ENCODE data around the gene ITPRIP. TPM values are rescaled to one million over a fixed set of nuclear protein-coding genes. Genes with fewer than 3 reads are reported as not detected.
A peak's percentile ranks its signal among the peaks of the same experiment; 100 is the strongest.

Gene ITPRIP, protein sequence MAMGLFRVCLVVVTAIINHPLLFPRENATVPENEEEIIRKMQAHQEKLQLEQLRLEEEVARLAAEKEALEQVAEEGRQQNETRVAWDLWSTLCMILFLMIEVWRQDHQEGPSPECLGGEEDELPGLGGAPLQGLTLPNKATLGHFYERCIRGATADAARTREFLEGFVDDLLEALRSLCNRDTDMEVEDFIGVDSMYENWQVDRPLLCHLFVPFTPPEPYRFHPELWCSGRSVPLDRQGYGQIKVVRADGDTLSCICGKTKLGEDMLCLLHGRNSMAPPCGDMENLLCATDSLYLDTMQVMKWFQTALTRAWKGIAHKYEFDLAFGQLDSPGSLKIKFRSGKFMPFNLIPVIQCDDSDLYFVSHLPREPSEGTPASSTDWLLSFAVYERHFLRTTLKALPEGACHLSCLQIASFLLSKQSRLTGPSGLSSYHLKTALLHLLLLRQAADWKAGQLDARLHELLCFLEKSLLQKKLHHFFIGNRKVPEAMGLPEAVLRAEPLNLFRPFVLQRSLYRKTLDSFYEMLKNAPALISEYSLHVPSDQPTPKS
- 24.4 and 33.6 TPM in 2 replicates for polyA plus RNA-seq (2011; rRNA removed)
- polyA minus RNA-seq (2011; rRNA and poly(A)+ RNA removed): 25.3 and 28.0 TPM in 2 replicates

DNA sequence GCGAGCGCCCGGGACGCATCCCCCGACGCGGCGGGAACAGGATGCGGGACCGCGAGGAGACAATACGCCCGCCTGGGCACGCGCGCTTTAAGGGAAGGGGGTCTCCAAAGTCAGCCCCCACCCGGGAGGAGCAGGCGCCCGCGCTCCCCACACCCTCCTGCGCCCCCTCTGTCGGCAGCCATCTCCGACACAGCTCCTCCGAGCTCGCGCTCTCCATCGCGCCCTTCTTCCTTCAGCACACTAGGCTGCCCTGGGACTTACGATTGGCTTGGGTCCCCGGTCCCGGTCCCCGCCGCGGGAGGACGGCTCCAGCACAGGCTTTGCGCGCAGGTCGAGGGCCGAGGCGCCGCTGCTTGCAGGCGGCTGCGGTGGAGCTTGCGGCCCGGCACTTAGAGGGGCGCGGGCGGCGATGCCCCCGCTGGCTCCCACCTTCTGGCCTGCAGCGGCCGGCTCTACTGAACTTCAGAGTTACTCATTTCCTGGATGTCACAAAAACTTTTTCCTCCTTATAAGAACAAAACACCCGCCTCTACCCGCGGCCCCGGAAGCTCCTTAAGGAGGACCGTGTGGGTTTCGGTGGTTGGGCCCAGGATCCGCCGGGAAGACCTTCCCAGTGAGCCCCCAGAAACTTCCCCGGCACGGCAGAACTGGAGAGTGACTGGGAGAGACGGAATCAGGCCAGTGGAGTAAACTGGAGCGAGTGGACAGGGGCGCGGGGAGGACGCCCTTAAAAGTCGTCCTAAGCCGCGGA lies at the start of gene ITPRIP:
ITPRIP (minus strand) TSS at position 481 of the 751 bp plus-strand sequence. CDS start 22,414 bp downstream, outside the sequence.
- CTCF ChIA-PET: interaction anchor here (0.6 to 4.9 kb wide), 14 partner anchors 13 to 68 kb away, joined by 3 to 32 read pairs (median 4); no protein-coding TSS in a partner anchor
- Histone ChIP-seq H3K27me3 (ENCODE audit: control insufficient read depth, insufficient read depth, low read length) (no peaks in the 10 kb centered on the region), H3K36me3 (ENCODE audit: control insufficient read depth, insufficient read depth, low read length) (peaks cover 7% of the 10 kb centered on the region; the same call in 1 of the 2 replicates), H3K4me3 (ENCODE audit: low read depth, low read length) (peak within 1 kb of the TSS; percentile 87)
- POLR2A ChIA-PET: interaction anchor here (0.6 to 1.2 kb wide), 3 partner anchors 17 to 64 kb away, joined by 3 to 4 read pairs (median 4); no protein-coding TSS in a partner anchor
- DNase-seq (ENCODE audit: low read depth): peak; percentile 56
- TF ChIP-seq, protein P1, sequence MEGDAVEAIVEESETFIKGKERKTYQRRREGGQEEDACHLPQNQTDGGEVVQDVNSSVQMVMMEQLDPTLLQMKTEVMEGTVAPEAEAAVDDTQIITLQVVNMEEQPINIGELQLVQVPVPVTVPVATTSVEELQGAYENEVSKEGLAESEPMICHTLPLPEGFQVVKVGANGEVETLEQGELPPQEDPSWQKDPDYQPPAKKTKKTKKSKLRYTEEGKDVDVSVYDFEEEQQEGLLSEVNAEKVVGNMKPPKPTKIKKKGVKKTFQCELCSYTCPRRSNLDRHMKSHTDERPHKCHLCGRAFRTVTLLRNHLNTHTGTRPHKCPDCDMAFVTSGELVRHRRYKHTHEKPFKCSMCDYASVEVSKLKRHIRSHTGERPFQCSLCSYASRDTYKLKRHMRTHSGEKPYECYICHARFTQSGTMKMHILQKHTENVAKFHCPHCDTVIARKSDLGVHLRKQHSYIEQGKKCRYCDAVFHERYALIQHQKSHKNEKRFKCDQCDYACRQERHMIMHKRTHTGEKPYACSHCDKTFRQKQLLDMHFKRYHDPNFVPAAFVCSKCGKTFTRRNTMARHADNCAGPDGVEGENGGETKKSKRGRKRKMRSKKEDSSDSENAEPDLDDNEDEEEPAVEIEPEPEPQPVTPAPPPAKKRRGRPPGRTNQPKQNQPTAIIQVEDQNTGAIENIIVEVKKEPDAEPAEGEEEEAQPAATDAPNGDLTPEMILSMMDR (IDR thresholded peaks at IDR 0.05; ENCODE audit: insufficient read depth, low read depth, low read length): peak; percentile 30

DNA sequence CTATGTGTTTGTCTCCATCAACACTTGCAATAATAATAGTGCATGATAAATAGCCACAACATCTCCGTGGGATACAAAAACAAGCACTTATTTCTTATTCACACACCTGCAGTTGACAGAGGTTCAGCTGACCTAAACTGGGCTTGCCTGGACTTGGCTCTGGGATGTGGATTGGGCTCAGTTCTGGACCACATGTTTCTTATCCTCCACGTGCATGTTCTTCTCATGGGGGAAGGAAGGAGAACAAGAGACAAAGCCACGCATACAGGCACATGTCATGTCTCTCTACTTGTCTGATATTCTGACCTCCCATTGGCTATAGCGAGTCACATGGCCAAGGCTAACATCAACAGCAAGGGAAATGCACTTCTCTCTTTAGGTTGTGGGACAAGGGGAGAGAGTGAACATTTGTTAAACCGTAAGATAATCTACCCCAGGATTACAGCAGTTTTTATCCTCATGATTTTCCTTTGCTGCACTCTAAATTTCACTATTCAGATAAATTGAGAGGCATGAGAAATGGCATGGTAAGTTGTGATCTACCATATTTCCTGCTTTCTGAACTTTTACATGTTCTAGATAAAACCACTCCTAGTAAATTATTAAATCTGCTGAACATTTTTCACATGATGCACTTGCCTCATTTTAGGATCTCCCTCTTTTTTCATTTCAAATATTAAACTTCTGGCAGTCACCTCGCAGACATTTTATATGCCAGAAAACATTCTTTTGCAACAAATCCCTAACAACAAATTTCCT lies 49.0 kb upstream of the ITPRIP start:
- ChIA-PET POLR2A (no interaction called here), CTCF (interaction anchor here (0.6 kb wide), 1 partner anchor 1556 kb away, joined by 3 read pairs; no protein-coding TSS in a partner anchor)
- TF ChIP-seq, protein P1 (IDR thresholded peaks at IDR 0.05; ENCODE audit: insufficient read depth, low read depth, low read length): no peak

GRCh38 chr10:104380336-104380735 lies 42.1 kb upstream of the ITPRIP start:
- Histone ChIP-seq H3K36me3 (ENCODE audit: control insufficient read depth, insufficient read depth, low read length) (no peaks in the 10 kb centered on the region), H3K4me3 (ENCODE audit: low read depth, low read length) (no peak overlapping the region), H3K27me3 (ENCODE audit: control insufficient read depth, insufficient read depth, low read length) (no peaks in the 10 kb centered on the region; the same call in 1 of the 2 replicates)
- POLR2A ChIA-PET: no interaction called here
- CTCF ChIA-PET: no interaction called here
- DNase-seq (ENCODE audit: low read depth): no peak
- TF ChIP-seq, protein P1 (IDR thresholded peaks at IDR 0.05; ENCODE audit: insufficient read depth, low read depth, low read length): no peak

More for the DNA sequence above, 49.0 kb upstream of the ITPRIP start:
- DNase-seq (ENCODE audit: low read depth): no peak
- peaks cover 2% of the 10 kb centered on the region; the same call in 1 of the 2 replicates for H3K27me3 ChIP-seq (ENCODE audit: control insufficient read depth, insufficient read depth, low read length)
- no peaks in the 10 kb centered on the region for H3K36me3 ChIP-seq (ENCODE audit: control insufficient read depth, insufficient read depth, low read length)
- no peak overlapping the region for H3K4me3 ChIP-seq (ENCODE audit: low read depth, low read length)

- DNase-seq (ENCODE audit: low read depth): no peak
- CTCF ChIA-PET: interaction anchor here (1.2 kb wide), 1 partner anchor 30 kb away, joined by 3 read pairs; no protein-coding TSS in a partner anchor
- Histone ChIP-seq H3K36me3 (ENCODE audit: control insufficient read depth, insufficient read depth, low read length) (no peaks in the 10 kb centered on the region), H3K27me3 (ENCODE audit: control insufficient read depth, insufficient read depth, low read length) (no peaks in the 10 kb centered on the region), H3K4me3 (ENCODE audit: low read depth, low read length) (no peak overlapping the region)
- TF ChIP-seq, protein P1 (IDR thresholded peaks at IDR 0.05; ENCODE audit: insufficient read depth, low read depth, low read length): no peak
- POLR2A ChIA-PET: no interaction called here
Measured at GRCh38 chr10:104376784-104377300, 38.6 kb upstream of the ITPRIP start.

Data from BJ (cell line).